Adipocyte (in vitro differentiated cells): ENCODE results near the gene DHX38.
"Not testable (repeated sequence)": the region's sequence is repeated elsewhere in the genome, so short reads cannot be mapped to it uniquely, and the experiment has no call there.

ENCODE experiments used
- DNase-seq: peaks from one replicate; pipeline ENCODE4 v3.0.0-alpha.2; 2015; ENCODE audit warnings: low read depth
- H3K27me3 ChIP-seq: replicated peaks from 2 replicates; pipeline ENCODE4 v1.7.0; 2013; ENCODE audit warnings: mild to moderate bottlenecking, low read length, moderate library complexity; ENCODE audit not compliant: control insufficient read depth, insufficient read depth
- H3K36me3 ChIP-seq: 2 replicates; pipeline ENCODE4 v1.7.0; 2013; ENCODE audit warnings: low read length, mild to moderate bottlenecking, moderate library complexity; ENCODE audit not compliant: control insufficient read depth, insufficient read depth, severe bottlenecking
- H3K4me1 ChIP-seq: 2 replicates; pipeline ENCODE4 v1.7.0; 2013; ENCODE audit warnings: mild to moderate bottlenecking, low read length, moderate library complexity; ENCODE audit not compliant: control insufficient read depth, insufficient read depth
- H3K4me3 ChIP-seq: 2 replicates; pipeline ENCODE4 v1.7.0; 2013; ENCODE audit warnings: mild to moderate bottlenecking, low read length, moderate library complexity
- H3K9ac ChIP-seq: 2 replicates; pipeline ENCODE4 v1.7.0; 2013; ENCODE audit warnings: mild to moderate bottlenecking, low read length, moderate library complexity
- H3K9me3 ChIP-seq: 2 replicates; pipeline ENCODE4 v1.7.0; 2013; ENCODE audit warnings: mild to moderate bottlenecking, low read length, moderate library complexity; ENCODE audit not compliant: control insufficient read depth

Gene DHX38

DNA sequence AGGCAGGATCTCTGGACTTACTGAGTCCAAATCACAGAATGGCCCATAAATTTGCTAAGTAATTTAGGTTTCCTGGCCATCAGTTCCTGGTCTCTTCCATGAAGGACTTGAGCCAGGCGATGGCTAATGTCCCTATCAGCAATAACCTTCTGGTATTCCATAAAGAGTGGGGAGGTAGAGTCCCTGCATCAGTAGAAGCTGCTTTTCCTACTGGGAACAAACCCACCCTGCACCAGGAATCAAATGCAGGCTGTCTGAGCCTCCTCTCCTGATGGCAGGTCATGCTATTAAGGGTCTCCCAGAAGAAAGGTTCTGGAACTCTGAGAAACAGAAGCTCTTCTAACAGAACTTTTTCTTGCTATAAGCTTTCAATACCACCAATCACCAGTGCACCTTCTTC, 32.1 kb upstream of the DHX38 start:
- Histone ChIP-seq H3K4me1 (peaks cover 4% of the 10 kb centered on the region), H3K9ac (no peak overlapping the region), H3K27me3 (no peaks in the 10 kb centered on the region), H3K9me3 (no peaks in the 10 kb centered on the region), H3K36me3 (peaks cover 7% of the 10 kb centered on the region), H3K4me3 (no peak overlapping the region)
- no peak for DNase-seq

DNA sequence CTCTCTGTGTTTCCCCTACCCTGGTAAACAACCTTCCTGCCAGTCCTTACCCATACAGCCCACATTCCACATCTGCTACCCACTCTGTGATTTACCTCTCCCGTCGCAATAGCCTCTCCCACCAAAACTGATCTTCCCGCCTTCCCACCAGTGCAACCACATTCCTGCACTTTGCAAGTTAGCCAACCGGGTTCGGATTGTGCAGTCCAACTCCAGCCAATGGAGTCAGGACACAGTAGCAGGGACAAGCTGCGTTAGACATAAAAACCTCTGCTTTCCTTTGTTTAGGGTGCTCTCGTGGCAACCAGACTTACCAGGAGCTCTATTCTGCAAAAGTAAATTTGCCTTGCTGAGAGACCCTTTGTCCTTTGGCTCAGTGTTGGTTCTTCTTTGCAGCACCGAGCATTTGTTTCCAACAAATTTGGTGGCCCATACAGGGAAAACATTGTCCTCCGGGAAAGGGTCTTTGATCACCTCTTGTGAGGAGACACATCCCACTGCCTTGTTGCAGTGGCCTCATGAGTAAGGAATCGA, 29.2 kb upstream of the DHX38 start:
- Histone ChIP-seq H3K9me3 (no peaks in the 10 kb centered on the region), H3K9ac (no peak overlapping the region), H3K4me1 (peaks cover 7% of the 10 kb centered on the region), H3K27me3 (no peaks in the 10 kb centered on the region), H3K36me3 (peaks cover 3% of the 10 kb centered on the region), H3K4me3 (no peak overlapping the region)
- DNase-seq = no peak

DNA sequence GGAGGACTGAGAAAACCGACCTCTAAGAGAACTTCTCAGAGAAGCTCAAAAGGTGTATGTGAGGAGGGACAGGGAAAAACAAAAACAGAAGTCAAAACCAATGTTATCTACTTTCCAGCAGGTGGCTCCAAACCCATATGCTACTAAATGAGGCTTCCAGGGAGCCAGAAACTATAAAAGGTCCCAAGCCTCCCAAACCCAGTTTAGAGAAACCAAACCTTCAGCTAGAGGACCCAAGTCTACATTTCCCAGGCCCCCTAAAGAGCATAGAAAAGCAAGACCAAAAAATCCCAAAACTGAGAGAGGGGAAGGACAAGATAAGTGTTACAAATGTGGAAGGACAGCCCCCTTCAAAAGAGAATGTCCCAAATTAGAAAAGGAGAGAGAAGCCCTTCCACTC, 26.9 kb upstream of the DHX38 start:
- peaks cover 7% of the 10 kb centered on the region for H3K4me1 ChIP-seq
- no peak overlapping the region for H3K4me3 ChIP-seq
- no peak overlapping the region for H3K9ac ChIP-seq
- peak; percentile 61 for DNase-seq
- no peaks in the 10 kb centered on the region for H3K27me3 ChIP-seq
- no peaks in the 10 kb centered on the region for H3K9me3 ChIP-seq
- H3K36me3 ChIP-seq = no peaks in the 10 kb centered on the region

DNA sequence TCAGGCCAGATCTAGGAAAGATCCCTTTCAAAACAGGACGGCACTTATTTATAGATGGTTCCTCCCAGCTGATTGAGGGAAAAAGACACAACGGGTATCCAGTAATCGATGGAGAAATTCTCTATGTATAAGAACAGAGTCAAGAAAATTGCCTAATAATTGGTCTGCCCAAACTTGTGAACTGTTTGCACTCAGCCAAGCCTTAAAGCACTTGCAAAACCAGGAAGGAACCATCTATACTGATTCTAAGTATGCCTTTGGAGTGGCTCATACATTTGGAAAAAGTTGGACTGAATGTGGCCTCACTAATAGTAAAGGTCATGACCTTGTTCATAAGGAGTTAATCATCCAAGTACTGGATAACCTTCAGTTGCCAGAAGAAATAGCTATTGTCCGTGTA, 24.7 kb upstream of the DHX38 start:
- no peaks in the 10 kb centered on the region for H3K27me3 ChIP-seq
- no peak overlapping the region for H3K4me3 ChIP-seq
- H3K36me3 ChIP-seq = no peaks in the 10 kb centered on the region
- H3K9me3 ChIP-seq = no peaks in the 10 kb centered on the region
- DNase-seq = no peak
- H3K4me1 ChIP-seq = peaks cover 18% of the 10 kb centered on the region
- H3K9ac ChIP-seq = no peak overlapping the region

DNA sequence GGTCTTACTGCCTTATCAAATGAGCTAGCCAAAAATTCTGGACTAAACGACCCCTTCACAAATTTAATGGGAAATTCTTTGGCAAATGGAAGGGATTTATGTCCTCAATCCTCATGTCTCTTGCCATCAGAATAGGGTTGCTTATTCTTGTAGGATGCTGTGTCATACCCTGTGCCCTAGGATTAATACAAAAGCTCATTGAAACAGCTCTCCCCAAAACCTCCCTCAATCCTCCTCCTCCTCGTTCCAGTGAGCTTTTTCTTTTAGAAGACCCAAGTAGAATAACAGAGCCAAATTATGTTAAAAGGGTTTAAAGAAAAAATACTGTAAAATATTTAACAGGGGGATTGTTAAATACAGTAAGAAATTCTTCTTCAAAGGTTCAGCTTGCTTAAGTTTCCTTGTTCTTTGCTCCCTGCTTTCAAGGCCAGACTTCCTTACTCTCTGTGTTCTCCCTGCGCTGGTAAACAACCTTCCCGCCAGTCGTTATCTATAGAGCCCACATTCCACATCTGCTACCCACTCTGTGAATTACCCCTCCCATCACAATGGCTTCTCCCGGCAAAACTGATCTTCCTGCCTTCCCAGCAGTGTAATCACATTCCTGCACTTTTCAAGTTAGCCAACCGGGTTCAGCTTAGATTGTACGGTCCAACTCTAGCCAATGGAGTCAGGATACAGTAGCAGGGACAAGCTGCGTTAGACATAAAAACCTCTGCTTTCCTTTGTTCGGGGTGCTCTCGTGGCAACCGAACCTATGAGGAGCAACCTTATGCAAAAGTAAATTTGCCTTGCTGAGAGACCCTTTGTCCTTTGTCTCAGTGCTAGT, 20.9 kb upstream of the DHX38 start:
- no peaks in the 10 kb centered on the region for H3K36me3 ChIP-seq
- no peak for DNase-seq
- peaks cover 27% of the 10 kb centered on the region for H3K4me1 ChIP-seq
- H3K27me3 ChIP-seq = no peaks in the 10 kb centered on the region
- H3K9ac ChIP-seq = peak overlapping the region; percentile 18
- H3K9me3 ChIP-seq = no peaks in the 10 kb centered on the region
- no peak overlapping the region for H3K4me3 ChIP-seq

DNA sequence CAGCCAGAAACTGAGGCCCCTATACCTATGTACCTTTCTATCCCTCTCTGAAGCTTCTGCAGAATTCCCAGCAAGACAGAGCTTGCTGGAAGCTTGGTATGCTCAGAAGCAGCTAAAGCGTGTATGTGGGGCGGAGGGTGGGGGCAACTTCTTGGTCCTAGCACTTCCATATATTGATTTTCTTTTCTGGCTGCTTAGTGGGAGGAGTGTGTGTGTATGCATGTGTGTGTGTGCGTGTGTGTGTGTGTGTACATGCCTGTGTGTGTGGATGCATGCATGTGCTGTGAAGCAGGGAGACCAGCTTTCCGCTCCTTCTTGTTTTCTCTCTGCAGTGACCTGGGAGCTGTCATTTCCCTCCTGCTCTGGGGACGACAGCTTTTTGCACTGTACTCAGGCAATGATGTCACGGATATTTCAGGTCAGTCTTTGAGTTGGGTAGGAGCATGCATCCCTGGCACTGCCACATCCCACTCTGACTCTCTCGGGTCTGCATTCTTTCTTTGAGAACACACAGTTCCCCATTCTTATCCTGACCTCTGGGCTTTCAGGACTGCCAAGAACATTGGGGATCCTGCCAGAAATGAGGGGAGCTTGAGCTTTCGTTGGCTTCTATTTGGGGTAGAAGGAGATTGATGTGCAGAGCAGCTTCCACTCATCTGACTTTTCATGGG, 20.0 kb upstream of the DHX38 start:
- no peak for DNase-seq
- no peaks in the 10 kb centered on the region for H3K9me3 ChIP-seq
- peak overlapping the region; percentile 26 for H3K4me3 ChIP-seq
- peaks cover 27% of the 10 kb centered on the region for H3K4me1 ChIP-seq
- no peaks in the 10 kb centered on the region for H3K27me3 ChIP-seq
- H3K9ac ChIP-seq = peak overlapping the region; percentile 8
- no peaks in the 10 kb centered on the region for H3K36me3 ChIP-seq

DNA sequence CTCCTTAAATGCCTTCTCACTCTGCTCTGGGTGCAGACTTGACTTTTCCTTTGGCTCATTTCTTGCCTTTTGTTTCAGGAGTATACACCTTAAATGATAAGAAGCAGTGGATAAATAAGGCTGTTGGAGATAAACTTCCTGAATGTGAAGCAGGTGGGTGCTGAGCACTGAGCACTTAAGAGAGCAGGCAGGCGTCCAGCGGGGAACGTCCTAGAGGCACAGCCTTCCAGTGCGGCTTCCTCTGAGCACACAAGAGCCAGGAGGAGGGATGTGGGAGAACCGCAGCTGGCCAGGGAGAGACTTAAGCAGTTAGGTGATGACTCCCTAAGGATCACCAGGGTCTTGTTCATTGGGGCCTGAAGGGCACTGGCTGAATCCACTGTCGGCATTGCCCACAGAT, 18.6 kb upstream of the DHX38 start:
- H3K9ac ChIP-seq, DNase-seq: not testable (repeated sequence)

DNA sequence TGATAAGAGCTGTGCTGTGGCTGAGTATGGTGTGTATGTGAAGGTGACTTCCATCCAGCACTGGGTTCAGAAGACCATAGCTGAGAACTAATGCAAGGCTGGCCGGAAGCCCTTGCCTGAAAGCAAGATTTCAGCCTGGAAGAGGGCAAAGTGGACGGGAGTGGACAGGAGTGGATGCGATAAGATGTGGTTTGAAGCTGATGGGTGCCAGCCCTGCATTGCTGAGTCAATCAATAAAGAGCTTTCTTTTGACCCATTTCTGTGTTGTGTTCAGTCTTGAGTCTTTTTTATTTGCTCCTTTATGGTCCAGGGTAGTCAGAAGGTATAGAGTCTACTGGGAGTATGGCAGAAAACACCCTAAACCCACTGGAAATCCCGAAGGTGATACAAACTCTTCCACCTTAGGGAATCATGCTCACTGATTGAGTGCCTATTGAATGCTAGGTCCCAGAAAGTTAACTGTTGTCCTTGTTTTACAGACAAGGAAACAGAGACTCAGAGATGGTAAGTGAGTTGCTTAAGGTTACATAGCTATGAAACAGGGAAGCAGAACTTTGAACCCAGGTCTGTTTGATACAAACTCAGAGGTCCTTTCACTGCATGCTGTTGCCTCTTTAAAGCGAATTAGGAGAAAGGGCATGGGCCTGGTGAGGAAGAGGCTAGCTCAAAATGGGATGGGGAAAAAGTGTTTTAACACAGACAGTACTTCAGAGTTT, 16.5 kb upstream of the DHX38 start:
- peaks cover 30% of the 10 kb centered on the region for H3K4me1 ChIP-seq
- H3K9me3 ChIP-seq = not testable (repeated sequence)

More for the DNA sequence above, 18.6 kb upstream of the DHX38 start:
- not testable (repeated sequence) for H3K36me3 ChIP-seq, H3K9me3 ChIP-seq, H3K4me3 ChIP-seq, H3K27me3 ChIP-seq
- peaks cover 30% of the 10 kb centered on the region for H3K4me1 ChIP-seq

DNA sequence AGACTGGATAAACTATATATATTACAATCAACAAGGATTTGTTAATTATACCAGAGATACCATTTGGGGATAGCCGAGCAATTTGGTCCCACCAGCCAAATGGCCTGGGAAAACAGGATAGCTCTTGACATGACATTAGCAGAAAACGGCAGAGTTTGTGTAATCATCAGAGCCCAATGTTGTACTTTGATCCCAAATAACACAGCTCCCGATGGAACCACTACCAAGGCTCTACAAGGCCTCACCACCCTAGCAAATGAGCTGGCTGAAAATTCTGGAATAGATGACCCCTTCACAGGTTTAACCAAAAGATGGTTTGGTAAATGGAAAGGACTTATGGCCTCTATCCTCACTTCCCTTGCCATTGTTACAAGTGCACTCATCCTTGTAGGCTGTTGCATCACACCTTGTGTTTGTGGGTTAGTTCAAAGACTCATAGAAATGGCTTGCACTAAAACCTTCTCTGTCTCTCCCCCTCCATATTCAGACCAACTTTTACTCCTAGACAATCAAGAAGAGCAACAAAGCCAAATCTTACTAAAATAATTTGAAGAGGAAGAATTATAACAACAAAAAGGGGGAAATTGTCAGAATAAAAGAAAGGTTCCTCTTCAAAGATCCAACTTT, 9.8 kb upstream of the DHX38 start:
- Histone ChIP-seq H3K4me1 (peaks cover 5% of the 10 kb centered on the region), H3K9ac (no peak overlapping the region), H3K27me3 (no peaks in the 10 kb centered on the region), H3K9me3 (peaks cover 7% of the 10 kb centered on the region), H3K36me3 (peaks cover 43% of the 10 kb centered on the region), H3K4me3 (no peak overlapping the region)
- DNase-seq = no peak

More for the DNA sequence above, 16.5 kb upstream of the DHX38 start:
- not testable (repeated sequence) for H3K36me3 ChIP-seq, H3K4me3 ChIP-seq, DNase-seq, H3K27me3 ChIP-seq, H3K9ac ChIP-seq

DNA sequence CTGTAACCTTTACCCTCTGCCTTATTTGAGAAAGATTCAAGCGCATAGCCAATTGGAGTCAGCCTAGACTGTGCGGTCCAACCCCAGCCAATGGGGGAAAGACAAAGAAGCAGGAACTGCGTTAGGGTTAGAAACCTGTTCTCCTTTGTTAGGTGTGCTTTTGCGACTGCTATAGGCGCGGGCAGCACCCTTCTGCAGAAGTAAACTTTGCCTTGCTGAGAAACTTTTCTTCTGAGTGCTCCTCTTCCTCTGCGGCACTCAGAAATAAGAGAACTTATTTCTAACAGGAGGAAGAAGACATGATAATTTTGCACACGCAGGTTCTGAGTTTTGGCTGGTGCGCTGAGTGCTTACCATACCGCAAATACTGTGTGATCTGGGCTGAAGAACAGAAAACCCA, 9.2 kb upstream of the DHX38 start:
- H3K9me3 ChIP-seq = peaks cover 7% of the 10 kb centered on the region
- H3K36me3 ChIP-seq = peaks cover 48% of the 10 kb centered on the region
- H3K4me1 ChIP-seq = no peaks in the 10 kb centered on the region
- no peaks in the 10 kb centered on the region for H3K27me3 ChIP-seq
- H3K9ac ChIP-seq = no peak overlapping the region
- no peak overlapping the region for H3K4me3 ChIP-seq
- no peak for DNase-seq

DNA sequence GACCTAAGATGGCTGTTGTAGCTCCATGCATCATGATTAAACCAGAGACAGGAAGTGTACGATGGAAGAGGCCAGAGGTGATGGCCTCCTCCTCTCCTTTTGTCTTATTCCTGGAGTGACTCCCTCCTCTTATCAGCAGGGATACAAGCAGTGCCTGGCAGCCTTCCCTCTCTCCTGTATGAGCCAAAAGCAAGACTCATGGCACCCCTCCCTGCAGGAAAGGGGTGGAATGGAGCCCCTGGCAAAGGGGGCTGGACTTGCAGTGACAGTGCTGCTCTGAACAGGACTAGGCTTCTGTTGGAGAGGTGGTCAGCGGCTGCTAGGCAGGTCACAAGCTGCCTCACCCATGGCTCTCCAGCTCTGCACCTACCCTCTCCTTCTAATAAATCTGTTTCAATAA, 8.6 kb upstream of the DHX38 start:
- no peak overlapping the region for H3K9ac ChIP-seq
- no peaks in the 10 kb centered on the region for H3K27me3 ChIP-seq
- no peak for DNase-seq
- peaks cover 54% of the 10 kb centered on the region for H3K36me3 ChIP-seq
- peaks cover 7% of the 10 kb centered on the region for H3K9me3 ChIP-seq
- no peak overlapping the region for H3K4me3 ChIP-seq
- H3K4me1 ChIP-seq = no peaks in the 10 kb centered on the region
